GM19025 (cell line): Measurements from ENCODE around the gene PMM2.
A peak's percentile ranks its signal among the peaks of the same experiment; 100 is the strongest.
"Not testable (repeated sequence)": the region's sequence is repeated elsewhere in the genome, so short reads cannot be mapped to it uniquely, and the experiment has no call there.

ENCODE experiments used
- ATAC-seq: cut with Tn5 transposase; IDR thresholded peaks from one replicate; pipeline ENCODE4 v1.9.1; 2021; ENCODE audit warnings: mild to moderate bottlenecking, low read depth, moderate library complexity; ENCODE audit not compliant: unreplicated experiment

The PMM2 gene

DNA sequence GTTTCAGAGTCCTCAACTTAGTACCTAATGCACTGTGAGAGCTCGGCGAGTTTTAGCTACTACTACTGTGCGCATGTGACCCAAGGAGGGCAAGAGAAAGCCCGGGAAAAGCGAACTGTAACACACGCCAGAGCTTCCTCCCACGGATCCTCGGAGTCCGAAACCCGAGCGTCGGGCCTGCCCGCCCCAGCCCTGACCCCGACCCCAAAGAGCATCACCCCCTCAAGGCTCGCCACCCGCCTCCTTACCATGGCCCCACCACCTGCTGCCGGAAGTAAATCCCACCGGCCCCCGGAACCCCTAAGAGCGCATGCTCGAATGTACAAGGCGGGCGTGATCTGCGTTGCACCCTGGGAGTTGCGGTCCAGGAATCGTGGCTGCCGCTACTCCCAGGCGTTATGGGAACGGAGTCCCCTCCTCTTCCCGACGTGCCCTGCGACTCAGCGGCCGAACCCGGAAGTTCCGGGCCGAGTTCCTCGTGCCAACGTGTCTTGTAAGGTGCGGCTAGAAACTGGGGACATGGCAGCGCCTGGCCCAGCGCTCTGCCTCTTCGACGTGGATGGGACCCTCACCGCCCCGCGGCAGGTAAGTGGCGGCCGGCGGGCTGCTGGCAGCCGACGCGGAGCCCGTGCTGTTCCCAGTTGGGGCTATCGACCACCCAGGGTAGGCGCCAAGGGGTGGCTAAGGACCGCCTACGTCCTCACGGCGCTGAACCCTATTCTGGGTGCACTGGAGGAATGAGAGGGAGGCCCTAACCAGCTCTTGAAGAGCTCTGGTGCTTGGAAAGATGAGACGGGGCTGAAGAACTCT is at the start of gene PMM2, which contains the start of gene TMEM186:
Gene PMM2 (plus strand): TSS at position 476 of the 810 bp plus-strand sequence. CDS start 44 bp downstream, at position 520.
Gene TMEM186 (minus strand): TSS at position 276 of the 810 bp plus-strand sequence. CDS start 25 bp downstream, at position 251.
- ATAC-seq: peak; percentile 94

DNA sequence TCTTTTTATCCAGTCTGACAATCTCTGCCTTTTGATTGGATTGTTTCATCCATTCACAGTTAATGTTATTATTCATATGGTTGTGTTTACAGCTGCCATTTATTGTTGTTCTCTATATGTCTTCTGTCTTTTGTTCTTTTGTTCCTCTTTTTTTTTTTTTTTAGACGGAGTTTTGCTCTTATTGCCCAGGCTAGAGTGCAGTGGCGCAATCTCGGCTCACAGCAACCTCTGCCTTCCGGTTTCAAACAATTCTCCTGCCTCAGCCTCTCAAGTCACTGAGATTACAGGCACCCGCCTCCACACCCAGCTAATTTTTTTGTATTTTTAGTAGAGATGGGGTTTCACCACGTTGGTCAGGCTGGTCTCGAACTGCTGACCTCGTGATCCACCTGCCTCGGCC is 48.7 kb upstream of the PMM2 start:
- ATAC-seq: not testable (repeated sequence)

DNA sequence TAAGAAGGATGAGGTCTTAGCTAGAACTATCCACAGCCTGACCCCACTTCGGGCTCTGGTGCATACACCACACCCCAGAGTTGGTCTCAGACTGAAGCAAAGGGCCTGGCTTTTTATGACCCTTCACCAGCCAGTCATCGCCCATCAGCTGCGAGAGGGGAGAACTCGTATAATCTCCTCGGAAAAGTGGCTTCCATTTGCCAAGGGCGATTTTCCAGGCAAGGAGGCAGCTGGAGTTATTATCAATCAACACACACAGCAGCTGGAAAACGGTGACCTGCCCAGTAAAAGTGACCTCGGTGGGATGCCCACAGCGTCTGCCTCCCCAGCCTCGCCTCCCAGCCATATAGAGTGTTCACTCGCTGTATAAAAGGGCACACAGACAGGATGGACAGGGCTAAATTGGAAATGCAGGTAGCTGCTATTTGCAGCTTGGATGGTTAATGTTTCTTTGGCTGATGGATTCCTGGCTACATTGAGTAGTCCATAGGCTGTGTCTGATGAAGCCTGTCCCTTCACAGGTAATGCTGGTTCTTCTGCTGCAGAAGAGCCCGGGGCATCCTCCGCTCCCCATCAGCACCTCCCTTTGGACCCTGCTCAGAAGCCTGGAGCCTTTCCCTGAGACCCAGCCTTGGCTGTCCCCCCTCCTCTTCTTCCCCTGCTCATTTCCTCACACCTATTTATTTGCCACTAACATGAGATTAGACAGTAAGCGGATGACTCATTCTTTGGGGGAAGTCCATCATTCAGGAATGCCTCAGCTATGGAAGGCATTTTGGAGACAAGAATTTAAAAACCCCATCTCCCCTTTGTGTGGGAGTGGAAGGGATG is 45.9 kb upstream of the PMM2 start:
- no peak for ATAC-seq

DNA sequence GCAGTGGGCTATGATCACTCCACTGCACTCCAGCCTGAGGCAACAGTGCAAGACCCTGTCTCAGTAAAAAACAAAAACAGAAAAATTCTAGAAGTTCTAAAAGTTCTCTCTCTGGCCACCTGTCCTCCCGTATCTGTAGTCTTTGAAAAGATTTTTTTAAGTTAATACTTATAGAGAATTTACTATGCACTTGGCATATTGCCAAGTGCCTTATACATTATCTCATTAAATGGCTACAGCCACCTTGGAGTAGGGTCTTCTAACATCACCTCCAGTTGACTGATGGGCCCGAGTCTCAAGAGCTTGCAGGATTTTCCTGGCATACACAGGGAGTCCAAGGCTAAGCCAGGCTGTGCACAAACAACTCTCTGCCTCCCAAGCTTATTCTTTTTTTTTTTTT is 44.9 kb upstream of the PMM2 start:
- ATAC-seq: no peak

DNA sequence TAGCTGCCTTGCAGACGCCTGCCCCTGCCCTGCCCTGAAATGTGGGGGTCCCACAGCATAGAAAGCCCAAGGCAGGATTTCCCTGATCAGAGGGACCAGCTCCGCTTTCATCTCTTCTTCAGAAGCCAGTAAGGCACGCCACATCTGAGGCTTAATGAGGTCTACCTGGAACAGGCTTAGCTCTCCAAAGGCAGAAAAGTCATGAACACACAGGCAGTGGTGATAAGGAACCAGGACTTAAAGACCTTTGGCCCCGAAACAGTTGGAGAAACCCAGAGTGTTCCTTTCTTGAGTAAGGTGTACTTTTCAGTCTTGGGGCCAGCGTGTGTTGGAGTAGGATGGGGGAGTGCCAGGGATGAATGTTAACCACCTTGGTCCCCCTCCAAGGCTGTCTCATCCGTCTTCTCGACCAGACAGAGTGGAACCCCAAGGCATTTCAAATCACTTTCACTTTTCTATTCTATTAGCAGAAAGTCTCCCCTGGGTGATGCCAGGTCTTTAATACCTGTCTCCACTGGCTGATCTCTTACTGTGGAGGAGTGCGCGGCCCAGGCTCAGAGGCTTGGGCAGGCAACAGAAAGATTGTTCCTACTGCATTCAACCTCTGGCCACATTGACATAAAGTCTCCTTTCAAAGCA is 44.1 kb upstream of the PMM2 start:
- ATAC-seq: no peak

DNA sequence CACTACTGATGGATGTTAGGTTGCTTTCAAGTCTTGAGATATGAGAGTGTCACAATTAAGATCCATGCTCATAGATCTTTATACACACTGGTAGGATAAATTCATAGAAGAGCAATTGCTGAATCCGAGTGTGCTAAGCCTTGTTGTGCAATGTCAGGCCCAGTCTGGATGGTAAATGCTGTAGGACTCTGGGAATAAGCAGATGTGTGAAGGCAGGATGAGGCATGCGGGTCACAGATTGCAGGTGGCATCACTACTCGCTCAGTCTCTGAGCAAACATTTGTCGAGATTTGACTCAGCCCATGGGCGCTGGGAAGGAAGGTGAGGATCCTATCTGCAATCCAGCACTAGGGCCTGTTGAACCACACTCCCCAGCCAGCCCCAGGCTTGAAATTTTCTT is 40.9 kb upstream of the PMM2 start:
- no peak for ATAC-seq

DNA sequence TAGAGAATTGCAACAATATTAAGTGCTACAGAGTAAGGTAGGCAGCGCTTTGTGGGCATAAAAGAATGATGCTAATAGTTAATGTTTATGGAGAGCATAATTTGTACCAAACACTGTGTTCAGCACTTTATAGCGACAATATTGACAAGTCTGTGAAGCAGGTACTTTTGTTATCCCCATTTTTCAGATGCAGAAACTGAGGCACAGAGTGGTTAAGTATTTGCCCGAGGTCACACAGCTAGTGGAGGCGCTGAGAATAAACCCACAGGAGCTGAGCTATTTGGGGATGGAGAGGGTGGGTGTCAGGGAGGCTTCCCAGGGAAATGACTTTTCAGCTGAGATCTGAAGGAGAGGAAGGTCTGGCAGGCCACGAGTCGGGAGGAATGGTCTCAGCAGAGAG is 39.6 kb upstream of the PMM2 start:
- ATAC-seq: no peak

DNA sequence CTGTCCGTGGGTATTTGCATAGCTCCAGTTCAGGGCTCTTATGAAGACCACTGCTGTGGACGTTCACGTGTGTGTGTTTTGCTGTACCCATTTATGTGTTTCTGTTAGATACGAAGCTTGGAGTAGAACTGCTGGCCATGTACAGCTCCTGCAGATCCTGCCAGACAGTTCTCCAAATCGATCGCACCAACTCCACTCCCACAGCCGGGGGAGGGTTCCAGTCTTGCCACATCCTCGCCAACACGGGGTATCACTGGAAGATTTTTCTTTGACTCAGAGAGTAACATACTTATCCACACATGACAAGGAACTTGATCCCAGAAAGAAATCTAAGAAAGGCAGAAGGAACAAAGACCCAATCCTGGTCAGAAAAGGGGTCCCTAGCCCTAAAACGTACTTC is 37.6 kb upstream of the PMM2 start:
- ATAC-seq: no peak

DNA sequence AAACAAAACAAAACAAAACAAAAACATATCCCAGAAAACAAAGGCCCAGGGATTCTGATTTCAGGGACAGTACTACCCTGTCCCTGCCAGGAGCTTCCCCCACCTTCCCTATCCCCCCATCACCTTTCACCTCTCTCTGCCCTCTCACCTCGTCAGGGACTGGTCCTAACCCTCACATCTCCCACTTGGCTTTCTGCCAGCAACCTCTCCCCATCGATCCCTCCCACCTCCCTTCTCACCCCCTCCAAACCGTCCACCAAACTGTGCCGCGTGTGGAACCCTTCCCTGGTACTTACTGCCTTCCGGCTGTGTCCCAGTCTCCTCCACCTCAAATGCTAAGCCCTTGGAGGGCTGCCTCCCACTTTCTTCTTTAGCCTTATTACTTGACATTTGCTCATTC is 36.6 kb upstream of the PMM2 start:
- ATAC-seq: no peak

DNA sequence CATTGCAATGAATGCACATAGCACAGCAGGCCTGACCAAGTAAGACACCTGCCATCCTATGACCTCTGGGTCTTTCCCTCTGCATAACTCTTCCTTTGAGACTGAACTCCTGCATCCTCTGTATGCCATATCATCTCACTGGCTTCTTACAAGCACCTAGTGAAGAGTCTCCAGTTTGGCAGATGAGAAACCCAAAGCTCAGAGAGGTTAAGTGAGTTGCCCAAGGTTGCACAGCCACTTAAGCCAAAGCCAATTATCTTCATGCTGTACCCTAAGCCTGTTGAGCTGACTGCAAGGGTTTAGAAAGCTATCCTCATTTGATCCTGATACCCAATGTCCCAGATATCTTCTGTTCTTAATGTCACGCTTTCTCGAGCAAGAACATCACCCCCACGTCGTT is 35.4 kb upstream of the PMM2 start:
- no peak for ATAC-seq

DNA sequence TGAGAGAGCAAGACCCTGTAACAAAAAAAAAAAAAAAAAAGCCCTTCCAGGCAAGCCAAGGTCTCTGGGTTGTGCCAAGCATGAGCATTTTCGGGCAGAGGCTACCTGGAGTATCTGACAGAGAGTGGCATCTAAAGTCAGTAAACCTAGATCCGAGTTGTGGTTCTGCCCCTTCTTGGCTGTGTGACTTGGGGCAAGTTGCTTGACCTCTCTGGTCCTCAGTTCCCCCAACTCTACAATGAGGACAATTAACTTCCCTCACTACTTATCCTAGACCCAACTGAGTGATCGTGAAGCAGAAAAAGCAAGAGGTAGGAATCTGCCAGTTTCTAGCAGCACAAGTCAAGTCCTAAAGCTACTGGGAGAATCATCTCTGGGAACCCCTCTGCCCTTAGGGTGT is 34.6 kb upstream of the PMM2 start:
- ATAC-seq: no peak

DNA sequence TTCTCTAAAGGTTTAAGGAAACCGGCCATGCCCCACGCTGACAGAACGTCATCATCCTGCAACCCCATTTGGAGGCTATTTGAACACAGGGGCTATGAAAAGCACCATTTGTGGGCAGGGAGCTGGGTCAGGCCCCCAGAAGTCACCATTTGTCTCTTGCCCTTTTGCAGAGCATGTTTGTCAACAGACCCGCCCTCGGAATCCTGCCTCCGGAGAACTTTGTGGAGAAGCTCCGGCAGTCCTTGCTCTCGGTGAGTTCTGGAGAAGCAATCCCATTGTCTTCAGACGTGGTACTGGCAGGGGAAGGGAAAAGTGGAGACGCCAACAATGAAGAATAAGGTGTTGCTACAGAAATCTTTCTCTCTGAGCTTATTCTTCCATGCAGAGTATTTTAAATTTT is 33.7 kb upstream of the PMM2 start:
- no peak for ATAC-seq

DNA sequence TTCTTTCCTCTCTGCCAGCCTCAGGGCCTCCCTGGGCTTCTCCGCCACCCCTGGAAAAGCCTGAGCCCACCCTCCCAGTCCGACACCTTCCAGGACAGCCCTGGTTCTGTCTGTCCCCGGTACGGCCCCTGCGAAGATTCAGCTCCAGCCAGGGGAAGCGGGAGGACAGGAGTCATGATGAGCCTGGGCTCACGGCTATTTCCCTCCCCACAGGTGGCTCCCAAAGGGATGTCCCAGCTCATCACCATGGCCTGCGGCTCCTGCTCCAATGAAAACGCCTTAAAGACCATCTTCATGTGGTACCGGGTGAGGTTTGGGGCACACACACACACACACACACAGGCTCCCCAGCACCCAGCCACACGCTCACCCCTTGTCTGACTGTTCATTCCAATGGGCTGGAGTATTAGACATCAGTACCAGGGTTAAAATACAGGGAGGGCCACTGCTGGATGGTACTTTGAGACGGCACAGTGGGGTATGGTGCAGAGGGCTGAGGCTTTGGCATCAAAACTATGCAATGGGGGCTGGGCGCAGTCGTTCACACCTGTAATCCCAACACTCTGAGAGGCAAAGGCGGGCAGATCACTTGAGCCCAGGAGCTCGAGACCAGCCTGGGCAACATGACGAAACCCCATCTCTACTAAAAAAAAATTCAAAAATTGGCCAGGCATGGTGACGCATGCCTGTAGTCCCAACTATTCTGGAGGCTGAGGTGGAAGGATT is 33.0 kb upstream of the PMM2 start:
- no peak for ATAC-seq

DNA sequence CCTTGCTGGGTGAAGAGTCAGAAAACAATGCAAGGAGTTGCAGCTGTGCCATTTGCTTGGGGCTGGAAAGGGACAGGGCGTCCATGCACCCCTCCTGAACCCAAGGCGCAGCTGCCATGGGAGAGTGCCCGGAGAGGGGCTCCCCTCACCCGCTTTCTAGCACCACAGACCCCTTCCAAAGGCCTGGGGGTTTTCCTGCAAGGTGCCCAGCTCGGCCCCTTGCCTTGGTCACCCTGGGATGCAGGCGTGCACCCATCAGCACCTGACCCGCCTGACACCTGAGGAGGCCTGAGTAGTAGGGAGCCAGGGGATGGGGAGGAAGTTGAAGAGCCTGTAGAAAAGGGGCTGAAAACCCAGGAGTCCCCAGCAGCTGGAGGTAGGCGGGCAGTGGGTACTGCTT is 30.5 kb upstream of the PMM2 start:
- ATAC-seq: no peak

DNA sequence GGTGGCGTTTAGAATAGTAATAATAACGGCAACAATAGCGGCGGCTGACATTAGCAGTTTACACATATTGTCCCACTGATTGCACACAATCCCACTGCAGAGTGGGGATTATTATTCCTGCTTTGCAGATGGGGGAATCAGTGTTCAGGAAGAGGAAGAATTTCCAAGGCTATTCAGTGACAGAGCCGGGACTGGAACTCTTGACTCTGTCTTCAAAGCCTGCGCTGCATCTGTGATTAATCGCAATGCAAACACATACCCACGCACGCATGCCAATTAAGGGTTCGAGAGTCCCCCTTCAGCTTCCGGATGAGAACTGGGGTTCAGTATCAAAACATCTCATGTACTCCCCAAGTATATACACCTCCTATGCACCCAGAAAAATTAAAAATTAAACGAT is 29.4 kb upstream of the PMM2 start:
- no peak for ATAC-seq

DNA sequence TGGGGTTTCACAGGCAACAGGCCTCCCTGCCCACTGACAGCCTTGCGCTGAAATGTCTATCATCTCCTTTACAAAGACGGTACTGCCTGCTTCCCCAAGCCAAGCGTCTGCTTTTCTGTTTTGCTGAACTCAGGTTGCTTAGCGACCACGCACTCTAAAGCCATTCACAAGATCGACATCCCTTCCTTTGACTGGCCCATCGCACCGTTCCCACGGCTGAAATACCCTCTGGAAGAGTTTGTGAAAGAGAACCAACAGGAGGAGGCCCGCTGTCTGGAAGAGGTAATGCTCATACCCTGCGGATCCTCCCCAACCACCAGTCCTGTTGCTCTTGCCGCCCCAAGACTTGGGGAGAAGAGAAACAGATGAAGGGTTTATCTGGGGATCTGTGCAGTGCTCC is 28.9 kb upstream of the PMM2 start:
- ATAC-seq: no peak

DNA sequence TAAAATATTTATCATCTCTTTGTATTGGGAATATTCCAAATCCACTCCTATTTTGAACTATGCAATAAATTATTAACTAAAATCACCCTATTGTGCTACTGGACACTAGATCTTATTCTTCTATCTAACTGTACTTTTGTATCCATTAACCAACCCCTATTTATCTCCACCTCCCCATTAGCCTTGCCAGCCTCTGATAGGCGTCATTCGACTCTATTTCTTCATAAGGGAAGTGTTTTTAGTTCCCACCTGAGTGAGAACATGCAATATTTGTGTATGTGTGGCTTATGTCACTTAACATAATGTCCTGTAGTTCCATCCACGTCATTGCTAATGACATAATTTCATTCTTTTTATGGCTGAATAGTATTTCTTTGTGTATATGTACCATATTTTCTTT is 24.1 kb upstream of the PMM2 start:
- no peak for ATAC-seq

DNA sequence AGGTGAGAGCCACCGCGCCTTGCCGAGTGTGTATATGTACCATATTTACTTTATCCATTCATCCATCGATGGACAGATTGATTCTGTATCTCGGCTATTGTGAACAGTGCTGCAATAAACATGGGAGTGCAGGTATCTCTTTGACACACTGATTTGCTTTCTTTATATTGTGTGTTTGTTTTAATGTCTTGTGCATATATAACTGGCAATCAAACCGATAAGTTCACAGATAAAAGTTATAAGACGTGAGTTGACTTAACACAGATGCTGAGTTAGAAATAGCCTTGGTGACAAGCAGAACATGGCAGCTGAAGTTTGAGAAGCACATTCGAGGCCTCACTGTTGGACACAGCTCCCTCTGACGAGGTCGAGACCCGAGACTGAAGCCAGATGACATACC is 23.4 kb upstream of the PMM2 start:
- ATAC-seq: no peak

DNA sequence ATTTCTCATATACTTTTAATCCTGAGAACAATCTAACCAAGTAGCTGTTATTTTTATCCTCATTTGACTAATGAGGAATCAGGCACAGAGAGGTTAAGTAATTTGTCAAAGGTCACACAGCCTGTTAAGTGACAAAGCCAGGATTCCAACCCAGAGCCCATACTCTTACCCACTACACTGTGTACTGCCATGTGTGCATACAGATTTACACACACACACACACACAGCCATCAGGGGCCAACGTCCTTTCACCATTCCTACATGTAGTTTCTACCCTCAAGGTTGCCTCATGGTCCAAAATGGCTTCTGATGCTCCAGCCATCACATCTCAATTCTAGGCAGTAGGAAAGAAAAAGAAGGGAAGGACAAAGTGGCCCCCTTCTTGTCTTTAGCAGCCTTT is 22.3 kb upstream of the PMM2 start:
- ATAC-seq: no peak

DNA sequence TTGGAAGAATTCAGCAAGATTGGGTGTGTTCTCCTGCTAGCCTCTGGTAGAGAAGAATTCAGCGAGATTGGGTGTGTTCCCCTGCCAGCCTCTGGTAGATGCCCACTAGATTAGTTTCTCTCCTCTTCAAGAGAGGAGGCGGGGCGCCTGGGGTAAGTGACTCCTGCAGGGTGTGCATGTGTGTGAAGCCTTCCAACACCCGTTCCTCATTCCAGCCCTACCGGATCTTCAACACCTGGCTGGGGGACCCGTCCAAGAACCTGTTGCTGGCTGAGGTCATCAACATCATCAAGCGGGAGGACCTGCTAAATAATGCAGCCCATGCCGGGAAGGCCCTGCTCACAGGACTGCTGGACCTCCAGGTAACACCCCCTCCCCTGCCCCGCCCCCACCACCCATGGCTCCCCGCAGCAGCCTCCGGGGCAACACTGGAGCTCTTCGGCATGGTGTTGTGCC is 21.5 kb upstream of the PMM2 start:
- ATAC-seq: no peak

DNA sequence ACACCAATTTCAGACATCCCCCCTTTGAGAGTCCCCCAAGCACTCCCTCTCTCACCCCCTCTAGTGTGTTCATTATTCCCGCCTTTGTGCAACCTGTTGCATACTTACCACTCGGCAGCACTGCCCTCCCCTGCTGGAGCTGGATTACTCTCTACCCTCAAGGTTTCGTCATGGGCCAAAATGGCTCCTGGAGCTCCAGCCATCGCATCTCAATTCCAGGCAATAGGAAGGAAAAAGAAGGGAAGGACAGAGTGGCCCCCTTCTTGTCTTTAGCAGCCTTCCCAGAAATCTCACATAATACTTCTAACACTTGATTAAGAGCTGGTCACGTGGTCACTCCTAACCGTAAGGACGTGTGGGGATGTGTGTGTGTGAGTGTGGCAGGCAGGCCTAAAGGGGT is 20.4 kb upstream of the PMM2 start:
- no peak for ATAC-seq
